ENCODE measurements around the gene CD7. TPM values are rescaled to one million over a fixed set of nuclear protein-coding genes. Genes with fewer than 3 reads are reported as not detected.
"Not testable (repeated sequence)": the region's sequence is repeated elsewhere in the genome, so short reads cannot be mapped to it uniquely, and the experiment has no call there.

Gene CD7
- total RNA-seq, 1 donor from 2014 or later: 0.47 TPM

GRCh38 chr17:82348866-82349265, 31.5 kb upstream of the CD7 start:
- no peak for DNase-seq
- Histone ChIP-seq H3K36me3 (no peaks in the 10 kb centered on the region), H3K27ac (replicated peaks) (no peak overlapping the region), H3K27me3 (ENCODE audit: low read depth) (peaks cover 14% of the 10 kb centered on the region), H3K9me3 (replicated peaks) (no peaks in the 10 kb centered on the region), H3K4me1 (peaks cover 6% of the 10 kb centered on the region), H3K4me3 (no peak overlapping the region)
- no peak for TF ChIP-seq CTCF (IDR thresholded peaks at IDR 0.05; ENCODE audit: borderline replicate concordance)
- intact Hi-C loops (cut with micrococcal nuclease): no loop called here

GRCh38 chr17:82348434-82348833, 31.0 kb upstream of the CD7 start:
- no peak for DNase-seq
- Histone ChIP-seq H3K27ac (replicated peaks) (no peak overlapping the region), H3K4me1 (peaks cover 6% of the 10 kb centered on the region), H3K36me3 (no peaks in the 10 kb centered on the region), H3K9me3 (replicated peaks) (no peaks in the 10 kb centered on the region), H3K4me3 (no peak overlapping the region), H3K27me3 (ENCODE audit: low read depth) (peaks cover 15% of the 10 kb centered on the region)
- intact Hi-C loops (cut with micrococcal nuclease): no loop called here
- no peak for TF ChIP-seq CTCF (IDR thresholded peaks at IDR 0.05; ENCODE audit: borderline replicate concordance)

- H3K27ac ChIP-seq (replicated peaks); H3K4me3 ChIP-seq; H3K9me3 ChIP-seq (replicated peaks); intact Hi-C loops (cut with micrococcal nuclease); H3K36me3 ChIP-seq; H3K4me1 ChIP-seq; DNase-seq: not testable (repeated sequence)
- peaks cover 15% of the 10 kb centered on the region for H3K27me3 ChIP-seq (ENCODE audit: low read depth)
Measured at GRCh38 chr17:82347994-82348393, 30.6 kb upstream of the CD7 start.

- Histone ChIP-seq H3K36me3 (no peaks in the 10 kb centered on the region), H3K4me3 (no peak overlapping the region), H3K27me3 (ENCODE audit: low read depth) (peaks cover 15% of the 10 kb centered on the region), H3K27ac (replicated peaks) (no peak overlapping the region), H3K9me3 (replicated peaks) (no peaks in the 10 kb centered on the region), H3K4me1 (peaks cover 6% of the 10 kb centered on the region)
- intact Hi-C loops (cut with micrococcal nuclease): no loop called here
- TF ChIP-seq CTCF (IDR thresholded peaks at IDR 0.05; ENCODE audit: borderline replicate concordance): no peak
- DNase-seq: no peak
Measured at GRCh38 chr17:82346342-82347300, 29.2 kb upstream of the CD7 start.

- Histone ChIP-seq H3K4me1 (peaks cover 6% of the 10 kb centered on the region), H3K27me3 (ENCODE audit: low read depth) (peaks cover 15% of the 10 kb centered on the region), H3K9me3 (replicated peaks) (no peaks in the 10 kb centered on the region), H3K36me3 (no peaks in the 10 kb centered on the region), H3K4me3 (no peak overlapping the region), H3K27ac (replicated peaks) (no peak overlapping the region)
- DNase-seq: no peak
- intact Hi-C loops (cut with micrococcal nuclease): no loop called here
- no peak for TF ChIP-seq CTCF (IDR thresholded peaks at IDR 0.05; ENCODE audit: borderline replicate concordance)
Measured at GRCh38 chr17:82345151-82345976, 28.0 kb upstream of the CD7 start.

All from left ventricle myocardium inferior (tissue), 1 donor.